ENCODE measurements around the gene NXN. TPM values are rescaled to one million over a fixed set of nuclear protein-coding genes. Genes with fewer than 3 reads are reported as not detected.
"Not testable (repeated sequence)": the region's sequence is repeated elsewhere in the genome, so short reads cannot be mapped to it uniquely, and the experiment has no call there.

The NXN gene
- total RNA-seq, 4 donors from 2014 or later, result 39.6 to 103 (median 59.1) TPM

DNA sequence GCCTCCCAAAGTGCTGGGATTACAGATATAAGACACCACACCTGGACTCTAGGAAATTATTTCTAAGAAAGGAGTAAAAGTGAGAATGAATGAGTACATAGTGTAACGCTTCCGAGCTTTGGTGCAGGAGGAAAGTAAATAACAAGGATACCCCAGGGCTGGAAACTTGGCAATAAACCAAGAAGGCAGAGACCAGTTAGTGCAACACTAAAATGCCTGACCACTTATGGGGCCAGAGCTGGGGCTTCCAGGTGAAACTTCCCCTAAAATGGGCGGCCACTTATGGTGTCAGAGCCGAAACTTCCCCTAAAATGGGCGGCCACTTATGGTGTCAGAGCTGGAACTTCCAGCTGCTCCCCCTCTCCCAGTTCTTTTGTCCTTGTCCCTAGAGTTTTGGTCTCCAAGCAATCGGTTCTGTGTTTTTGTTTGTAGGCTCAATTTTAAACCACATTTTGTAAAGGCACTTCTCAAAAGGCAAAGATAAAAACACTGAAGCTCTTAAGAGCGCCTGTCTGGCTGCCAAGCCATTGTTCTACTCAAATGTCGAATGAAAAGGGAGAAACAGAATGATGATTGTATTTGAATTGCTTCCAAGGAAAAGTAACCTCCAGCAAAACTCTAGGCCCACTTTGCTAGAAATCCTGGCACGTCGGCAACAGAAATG is 63.9 kb downstream of the NXN start:
- Histone ChIP-seq H3K9me3 (no peaks in the 10 kb centered on the region), H3K36me3 (no peaks in the 10 kb centered on the region), H3K27me3 (no peaks in the 10 kb centered on the region), H3K4me1 (peaks cover 0 to 57% (median 0%) of the 10 kb centered on the region in 3 donors), H3K27ac (peak overlapping the region; percentile 25 to 78 (median 68)), H3K4me3 (no peak overlapping the region)
- TF ChIP-seq POLR2A (IDR thresholded peaks at IDR 0.05) (no peak), POLR2AphosphoS5 (IDR thresholded peaks at IDR 0.05) (no peak)
- TF ChIP-seq, protein P1, sequence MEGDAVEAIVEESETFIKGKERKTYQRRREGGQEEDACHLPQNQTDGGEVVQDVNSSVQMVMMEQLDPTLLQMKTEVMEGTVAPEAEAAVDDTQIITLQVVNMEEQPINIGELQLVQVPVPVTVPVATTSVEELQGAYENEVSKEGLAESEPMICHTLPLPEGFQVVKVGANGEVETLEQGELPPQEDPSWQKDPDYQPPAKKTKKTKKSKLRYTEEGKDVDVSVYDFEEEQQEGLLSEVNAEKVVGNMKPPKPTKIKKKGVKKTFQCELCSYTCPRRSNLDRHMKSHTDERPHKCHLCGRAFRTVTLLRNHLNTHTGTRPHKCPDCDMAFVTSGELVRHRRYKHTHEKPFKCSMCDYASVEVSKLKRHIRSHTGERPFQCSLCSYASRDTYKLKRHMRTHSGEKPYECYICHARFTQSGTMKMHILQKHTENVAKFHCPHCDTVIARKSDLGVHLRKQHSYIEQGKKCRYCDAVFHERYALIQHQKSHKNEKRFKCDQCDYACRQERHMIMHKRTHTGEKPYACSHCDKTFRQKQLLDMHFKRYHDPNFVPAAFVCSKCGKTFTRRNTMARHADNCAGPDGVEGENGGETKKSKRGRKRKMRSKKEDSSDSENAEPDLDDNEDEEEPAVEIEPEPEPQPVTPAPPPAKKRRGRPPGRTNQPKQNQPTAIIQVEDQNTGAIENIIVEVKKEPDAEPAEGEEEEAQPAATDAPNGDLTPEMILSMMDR (IDR thresholded peaks at IDR 0.05), result no peak
- ATAC-seq, result peak; percentile 73
- 27 to 44% methylated on average over 7 to 9 of the region's 10 CpGs for WGBS, 2 donors (ENCODE audit: low coverage in 1 of 2)

DNA sequence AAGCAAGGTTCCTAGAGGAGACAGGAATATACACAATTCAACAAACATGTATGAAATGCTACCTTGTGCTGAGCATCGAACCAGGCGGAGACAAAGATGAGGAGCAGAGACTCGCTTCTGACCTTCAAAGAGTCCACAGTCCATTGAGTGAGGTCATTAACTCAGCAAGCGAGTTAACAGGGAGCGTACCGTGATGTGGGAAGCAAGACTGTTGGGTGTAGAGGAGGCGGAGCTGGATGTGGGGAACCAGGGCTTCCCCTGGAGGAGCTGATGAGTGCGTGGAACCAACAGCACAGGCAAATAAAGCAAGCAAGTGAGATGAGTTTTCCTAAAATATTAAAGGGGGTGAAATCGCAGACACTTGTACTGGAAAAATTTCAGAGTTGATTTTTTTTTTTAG is 65.0 kb downstream of the NXN start:
- Histone ChIP-seq H3K27ac (peak overlapping the region in 2 of 4 donors; percentile 67 to 78), H3K4me1 (peaks cover 0 to 61% (median 0%) of the 10 kb centered on the region in 3 donors)
- 95 to 96% methylated on average over 8 to 9 of the region's 9 CpGs for WGBS, 2 donors (ENCODE audit: low coverage in 1 of 2)

DNA sequence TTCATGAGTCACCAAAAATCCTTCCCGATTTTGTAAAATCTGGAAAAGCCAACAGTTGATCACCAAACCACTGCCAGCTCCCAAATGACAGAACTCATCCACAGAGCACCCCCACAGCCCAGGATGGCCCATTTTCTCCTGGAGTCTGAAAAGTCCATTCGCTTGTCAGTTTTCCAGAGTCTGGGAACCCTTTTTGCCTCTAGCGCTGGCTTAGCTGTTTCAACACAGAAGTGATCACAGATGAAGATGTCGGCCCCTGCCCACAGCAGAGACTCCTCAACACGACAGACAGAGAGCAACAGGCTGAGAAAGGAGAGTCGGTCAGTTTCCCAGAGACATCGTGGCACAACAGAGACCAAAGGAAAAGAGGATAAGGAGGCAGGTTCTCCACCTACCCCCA is 66.4 kb downstream of the NXN start:
- TF ChIP-seq POLR2AphosphoS5 (IDR thresholded peaks at IDR 0.05) (no peak), EP300 (IDR thresholded peaks at IDR 0.05) (no peak), POLR2A (IDR thresholded peaks at IDR 0.05) (no peak)
- TF ChIP-seq, protein P1 (IDR thresholded peaks at IDR 0.05), result no peak

More for the DNA sequence above, 65.0 kb downstream of the NXN start:
- Histone ChIP-seq H3K36me3 (no peaks in the 10 kb centered on the region), H3K4me3 (no peak overlapping the region), H3K27me3 (no peaks in the 10 kb centered on the region), H3K9me3 (no peaks in the 10 kb centered on the region)
- ATAC-seq, result no peak
- TF ChIP-seq POLR2AphosphoS5 (IDR thresholded peaks at IDR 0.05), result no peak

DNA sequence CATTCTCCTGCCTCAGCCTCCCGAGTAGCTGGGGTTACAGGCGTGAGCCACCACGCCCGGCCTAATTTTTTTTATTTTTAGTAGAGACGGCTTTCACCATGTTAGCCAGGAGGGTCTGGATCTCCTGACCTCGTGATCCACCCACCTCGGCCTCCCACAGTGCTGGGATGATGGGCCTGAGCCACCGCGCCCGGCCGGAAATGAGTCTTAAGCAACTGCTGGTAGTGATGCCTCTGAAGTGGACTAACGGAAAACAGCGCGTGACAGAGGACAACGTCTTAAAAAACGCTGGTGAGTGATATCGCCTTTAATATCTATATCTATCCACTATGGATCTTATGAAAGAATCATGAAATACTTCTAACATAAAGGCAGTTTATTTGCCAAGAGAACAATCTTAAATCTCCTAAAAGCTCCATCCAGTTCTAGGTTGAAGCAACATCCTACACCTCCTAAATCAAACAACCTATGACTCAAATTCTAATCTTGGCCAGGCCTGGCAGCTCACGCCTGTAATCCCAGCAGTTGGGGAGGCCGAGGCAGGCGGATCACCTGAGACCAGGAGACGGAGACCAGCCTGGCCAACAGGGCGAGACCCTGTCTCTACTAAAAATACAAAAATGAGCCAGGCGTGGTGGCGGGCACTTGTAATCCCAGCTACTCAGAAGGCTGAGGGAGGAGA is 69.8 kb downstream of the NXN start:
- Histone ChIP-seq H3K4me1 (peaks cover 0 to 59% (median 0%) of the 10 kb centered on the region in 3 donors), H3K9me3 (no peaks in the 10 kb centered on the region), H3K27ac (peak overlapping the region in 1 of 4 donors; percentile 52), H3K27me3 (no peaks in the 10 kb centered on the region), H3K4me3 (no peak overlapping the region), H3K36me3 (no peaks in the 10 kb centered on the region)
- ATAC-seq, result no peak
- TF ChIP-seq EP300 (IDR thresholded peaks at IDR 0.05), result no peak
- 68 to 88% methylated on average over 5 to 11 of the region's 24 CpGs for WGBS, 2 donors (ENCODE audit: low coverage in 1 of 2)

More for the DNA sequence above, 66.4 kb downstream of the NXN start:
- peaks cover 0 to 75% (median 0%) of the 10 kb centered on the region in 3 donors for H3K4me1 ChIP-seq
- 71% methylated on average over 2 of the region's 7 CpGs; no CpG with 5 or more reads in 1 of the 2 donors for WGBS, 2 donors (ENCODE audit: low coverage in 1 of 2)
- no peaks in the 10 kb centered on the region for H3K36me3 ChIP-seq
- no peaks in the 10 kb centered on the region for H3K9me3 ChIP-seq
- H3K4me3 ChIP-seq, result no peak overlapping the region
- no peak for ATAC-seq
- no peaks in the 10 kb centered on the region for H3K27me3 ChIP-seq
- no peak overlapping the region for H3K27ac ChIP-seq

DNA sequence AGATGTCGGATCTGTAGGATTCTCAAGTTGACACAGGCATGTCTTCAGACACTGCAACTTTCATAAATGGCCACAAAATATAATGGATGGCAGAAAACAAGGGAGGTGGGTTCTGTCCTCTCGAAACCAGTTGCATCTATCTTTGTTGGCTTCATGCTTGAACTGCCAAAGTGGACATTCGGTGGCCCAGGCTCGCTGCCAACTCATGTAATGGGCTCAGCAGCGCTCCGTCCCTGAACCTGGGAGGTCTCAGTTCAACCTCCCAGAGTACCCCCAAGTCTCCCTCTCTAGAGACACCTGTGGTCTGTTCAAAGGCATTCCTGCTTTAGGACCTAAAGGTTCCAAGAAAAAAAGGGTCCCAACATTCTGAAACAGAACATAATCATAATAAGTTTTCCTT is 71.9 kb downstream of the NXN start:
- ATAC-seq, result no peak
- Histone ChIP-seq H3K4me3 (no peak overlapping the region), H3K4me1 (peaks cover 0 to 59% (median 2%) of the 10 kb centered on the region in 3 donors), H3K36me3 (no peaks in the 10 kb centered on the region), H3K27me3 (no peaks in the 10 kb centered on the region), H3K27ac (no peak overlapping the region), H3K9me3 (no peaks in the 10 kb centered on the region)
- 83 to 87% methylated on average over 1 to 4 of the region's 6 CpGs for WGBS, 2 donors (ENCODE audit: low coverage in 1 of 2)
- TF ChIP-seq EP300 (IDR thresholded peaks at IDR 0.05) (no peak), POLR2A (IDR thresholded peaks at IDR 0.05) (no peak), POLR2AphosphoS5 (IDR thresholded peaks at IDR 0.05) (no peak)
- TF ChIP-seq, protein P1 (IDR thresholded peaks at IDR 0.05), result no peak

- WGBS, 2 donors (ENCODE audit: low coverage in 1 of 2), result 92 to 100% methylated on average over 4 to 6 of the region's 6 CpGs
These were observed 73.9 kb downstream of the NXN start for GRCh38 chr17:905708-906107.

More at GRCh38 chr17:905708-906107, 73.9 kb downstream of the NXN start:
- H3K9me3 ChIP-seq, H3K27me3 ChIP-seq, H3K36me3 ChIP-seq, ATAC-seq, H3K4me3 ChIP-seq, H3K27ac ChIP-seq: not testable (repeated sequence)
- H3K4me1 ChIP-seq, result peaks cover 0 to 75% (median 11%) of the 10 kb centered on the region in 3 donors

All from gastroesophageal sphincter (tissue), 4 donors.